HG03066 (cell line): ENCODE data around the gene MYO9A.

Source experiments
- ATAC-seq: cut with Tn5 transposase; IDR thresholded peaks from one replicate; pipeline ENCODE4 v1.9.1; 2021; ENCODE audit warnings: low read depth; ENCODE audit not compliant: unreplicated experiment

MYO9A gene

DNA sequence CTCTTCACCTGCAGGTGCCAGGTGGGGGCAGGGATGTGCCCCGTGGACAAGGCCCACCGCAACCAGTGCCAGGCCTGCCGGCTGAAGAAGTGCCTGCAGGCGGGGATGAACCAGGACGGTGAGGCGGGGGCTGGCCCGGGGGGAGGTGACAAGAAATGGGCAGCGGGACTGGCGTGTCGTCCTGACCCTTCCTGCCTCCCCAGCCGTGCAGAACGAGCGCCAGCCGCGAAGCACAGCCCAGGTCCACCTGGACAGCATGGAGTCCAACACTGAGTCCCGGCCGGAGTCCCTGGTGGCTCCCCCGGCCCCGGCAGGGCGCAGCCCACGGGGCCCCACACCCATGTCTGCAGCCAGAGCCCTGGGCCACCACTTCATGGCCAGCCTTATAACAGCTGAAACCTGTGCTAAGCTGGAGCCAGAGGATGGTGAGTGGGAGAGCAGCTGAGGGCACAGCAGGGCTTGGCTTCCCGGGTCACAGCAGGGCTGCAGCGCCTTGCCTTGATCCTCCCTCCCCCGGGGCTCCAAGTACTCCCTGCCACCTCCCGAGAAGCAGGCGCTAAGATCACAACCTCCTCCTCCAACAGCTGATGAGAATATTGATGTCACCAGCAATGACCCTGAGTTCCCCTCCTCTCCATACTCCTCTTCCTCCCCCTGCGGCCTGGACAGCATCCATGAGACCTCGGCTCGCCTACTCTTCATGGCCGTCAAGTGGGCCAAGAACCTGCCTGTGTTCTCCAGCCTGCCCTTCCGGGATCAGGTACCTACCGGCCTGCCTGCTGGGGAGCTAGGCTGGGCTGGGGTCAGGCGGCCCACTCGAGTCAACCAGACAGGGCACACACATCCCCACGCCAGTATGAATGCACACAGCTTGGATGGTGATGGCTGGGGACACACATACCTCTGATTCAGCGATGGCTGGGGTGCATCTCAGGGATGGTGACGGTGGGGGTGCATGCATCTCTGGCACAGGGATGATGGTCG, 305.9 kb downstream of the MYO9A start:
- no peak for ATAC-seq

DNA sequence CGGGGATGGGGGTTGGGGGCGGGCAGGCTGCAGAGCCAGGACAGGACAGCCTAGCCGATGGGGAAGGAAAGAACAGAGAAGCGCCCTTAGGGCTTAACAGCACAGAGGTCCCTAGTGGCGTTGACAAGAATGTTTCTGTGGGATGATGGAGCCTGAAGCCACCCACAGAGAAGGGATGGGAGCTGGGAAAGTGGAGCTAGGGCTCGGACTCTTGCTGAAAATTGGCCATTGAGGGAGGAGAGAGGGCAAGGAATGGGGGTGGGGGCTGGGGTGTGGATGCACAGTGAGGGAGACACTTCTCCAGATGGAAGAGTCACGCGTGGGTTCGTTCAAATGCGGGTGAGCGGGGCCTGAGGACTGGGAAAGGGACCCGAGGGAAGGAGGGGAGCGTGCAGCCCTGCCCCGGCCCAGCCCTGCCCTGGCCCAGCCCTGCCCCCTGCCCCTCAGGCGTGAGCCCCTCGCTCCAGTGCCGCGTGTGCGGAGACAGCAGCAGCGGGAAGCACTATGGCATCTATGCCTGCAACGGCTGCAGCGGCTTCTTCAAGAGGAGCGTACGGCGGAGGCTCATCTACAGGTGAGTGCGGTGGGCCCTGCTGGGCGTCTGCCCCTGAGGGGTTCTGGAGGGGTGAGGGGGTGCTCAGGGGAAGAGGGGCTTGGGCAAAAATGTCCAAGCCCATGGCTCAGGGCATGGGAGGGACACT, 306.8 kb downstream of the MYO9A start:
- no peak for ATAC-seq

GRCh38 chr15:71810256-71811035, 307.5 kb downstream of the MYO9A start, which contains the start of gene NR2E3:
TSS of gene NR2E3 (plus strand) at chr15:71810554. CDS start at chr15:71810744, 190 bp downstream.
- no peak for ATAC-seq

- ATAC-seq, result no peak
These were observed 308.6 kb downstream of the MYO9A start for GRCh38 chr15:71809346-71809745.

DNA sequence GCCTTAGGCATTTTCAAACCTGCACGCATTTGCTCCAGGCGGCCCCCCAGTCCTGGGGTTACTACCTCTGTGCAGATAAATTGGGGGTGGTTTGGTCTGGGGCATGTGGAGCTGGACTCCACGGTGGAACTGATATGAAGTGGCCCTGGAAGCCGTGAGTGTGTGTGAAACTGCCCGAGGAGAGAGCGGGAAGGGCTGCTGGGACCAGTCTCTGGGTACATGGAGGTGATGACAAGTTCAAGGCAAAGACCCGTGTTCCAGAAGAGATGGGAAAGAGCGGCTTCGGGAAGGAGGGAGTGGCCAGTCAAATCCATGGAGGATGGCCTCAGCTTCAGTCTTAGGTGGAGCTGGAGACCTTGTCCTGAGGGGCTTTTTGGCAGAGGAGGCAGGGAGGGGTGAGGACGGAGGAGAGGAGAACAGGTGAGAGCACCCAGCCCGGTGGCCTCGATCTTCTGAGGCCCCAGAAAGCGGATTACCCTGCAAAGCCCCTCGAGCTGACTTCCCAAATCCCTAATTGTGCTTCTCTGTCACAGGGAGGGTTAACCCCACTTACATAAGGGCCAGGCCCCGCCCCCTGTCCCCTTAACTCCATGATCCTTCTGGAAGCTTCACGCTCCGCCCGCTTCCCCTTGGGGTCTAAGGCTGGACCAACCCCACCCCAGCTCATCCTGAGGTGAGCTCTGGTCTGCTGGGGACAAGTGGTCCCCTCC, 309.5 kb downstream of the MYO9A start:
- ATAC-seq, result no peak

DNA sequence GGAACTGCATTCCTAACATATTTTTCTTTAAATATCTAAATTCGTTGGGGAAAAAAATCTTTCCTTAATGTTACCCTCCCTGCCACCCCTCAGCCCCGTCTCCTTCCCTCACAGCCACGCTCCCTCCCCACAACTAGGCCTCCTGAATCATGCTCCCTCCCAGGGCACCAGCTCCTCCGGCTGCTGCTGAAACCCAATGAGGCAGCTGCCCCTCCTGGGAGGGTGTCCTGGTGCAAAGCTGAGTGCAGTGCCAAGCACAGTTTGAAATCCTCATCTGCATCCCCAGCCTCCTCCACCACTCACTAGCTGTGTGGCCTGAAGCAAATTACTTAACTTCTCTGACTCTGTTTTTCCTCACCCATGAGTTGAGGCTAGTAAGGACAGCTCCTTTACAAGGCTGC, 310.3 kb downstream of the MYO9A start:
- no peak for ATAC-seq

- no peak for ATAC-seq
These were observed 310.8 kb downstream of the MYO9A start for GRCh38 chr15:71807125-71807629.

- no peak for ATAC-seq
These were observed 311.5 kb downstream of the MYO9A start for GRCh38 chr15:71806452-71806931.

GRCh38 chr15:71804695-71805470, 313.1 kb downstream of the MYO9A start:
- ATAC-seq, result no peak

- ATAC-seq, result no peak
These were observed 313.7 kb downstream of the MYO9A start for GRCh38 chr15:71804226-71804625.

GRCh38 chr15:71802770-71803169, 315.2 kb downstream of the MYO9A start:
- no peak for ATAC-seq

DNA sequence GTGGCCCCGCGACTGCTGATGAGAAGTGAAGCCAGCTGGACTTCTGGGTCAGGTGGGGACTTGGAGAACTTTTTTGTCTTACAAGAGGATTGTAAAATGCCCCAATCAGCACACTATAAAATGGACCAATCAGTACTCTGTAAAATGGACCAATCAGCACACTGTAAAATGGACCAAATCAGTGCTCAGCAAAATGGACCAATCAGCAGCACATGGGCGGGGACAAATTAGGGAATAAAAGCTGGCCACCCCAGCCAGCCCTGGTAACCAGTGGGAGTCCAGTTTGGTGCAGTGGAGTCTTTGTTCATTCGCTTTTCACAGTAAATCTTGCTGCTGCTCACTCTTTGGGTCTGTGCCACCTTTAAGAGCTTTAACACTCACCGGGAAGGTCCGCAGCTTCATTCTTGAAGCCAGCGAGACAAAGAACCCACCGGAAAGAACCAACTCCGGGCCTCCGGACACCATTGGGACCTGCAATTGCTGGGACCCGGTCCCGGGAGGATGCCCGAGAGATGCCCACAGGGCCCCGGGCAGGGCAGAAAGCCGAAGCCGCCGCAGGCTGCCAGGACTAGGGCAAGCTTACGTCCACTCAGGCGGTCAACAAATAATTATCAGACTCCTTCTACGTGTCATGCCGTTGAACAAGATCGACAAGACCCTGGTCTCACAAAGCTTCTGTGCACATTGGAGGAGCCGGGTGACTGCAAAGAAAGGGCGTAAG, 315.9 kb downstream of the MYO9A start:
- ATAC-seq, result no peak

DNA sequence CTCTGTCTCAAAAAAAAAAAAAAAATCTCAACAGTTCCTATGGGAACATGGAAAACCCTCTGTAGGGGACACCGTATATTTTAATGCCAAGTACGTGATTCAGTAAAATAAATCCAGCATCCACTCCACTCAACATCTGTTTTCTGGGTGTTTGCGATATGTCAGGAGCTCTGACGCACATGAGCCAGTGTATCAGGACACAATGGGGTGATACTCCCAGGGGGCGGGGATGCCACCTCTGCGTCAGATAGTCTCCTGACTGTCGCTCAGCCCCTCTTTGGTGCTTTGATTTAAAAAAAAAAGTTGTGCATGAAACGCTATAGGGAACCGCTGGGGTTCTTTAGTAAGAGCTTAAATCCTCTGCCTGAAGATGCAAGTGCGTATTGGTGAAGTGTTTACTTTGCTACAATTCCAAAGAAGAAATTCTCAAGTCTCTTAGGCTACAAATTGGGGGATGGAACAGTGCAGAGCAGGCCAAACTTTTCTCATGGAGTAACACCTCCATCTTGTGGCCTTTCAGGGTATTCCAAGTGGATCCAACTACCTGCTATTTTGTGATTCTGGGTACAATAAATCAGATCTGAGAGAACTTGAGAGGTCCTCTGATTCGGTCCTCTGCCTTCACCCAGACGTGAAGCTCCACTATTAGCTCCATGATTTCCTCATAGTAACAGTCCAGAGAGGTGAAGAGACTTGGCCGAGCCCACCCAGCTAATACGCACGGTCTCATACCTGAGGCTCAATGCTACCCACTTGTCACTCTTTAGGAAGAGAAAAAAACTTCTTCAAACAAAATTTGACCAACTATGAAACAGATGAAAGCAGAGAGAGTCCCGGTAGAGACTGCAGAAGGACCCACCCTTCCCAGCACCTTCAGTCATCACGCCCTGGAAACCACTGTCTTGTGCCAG, 316.9 kb downstream of the MYO9A start:
- ATAC-seq, result no peak

DNA sequence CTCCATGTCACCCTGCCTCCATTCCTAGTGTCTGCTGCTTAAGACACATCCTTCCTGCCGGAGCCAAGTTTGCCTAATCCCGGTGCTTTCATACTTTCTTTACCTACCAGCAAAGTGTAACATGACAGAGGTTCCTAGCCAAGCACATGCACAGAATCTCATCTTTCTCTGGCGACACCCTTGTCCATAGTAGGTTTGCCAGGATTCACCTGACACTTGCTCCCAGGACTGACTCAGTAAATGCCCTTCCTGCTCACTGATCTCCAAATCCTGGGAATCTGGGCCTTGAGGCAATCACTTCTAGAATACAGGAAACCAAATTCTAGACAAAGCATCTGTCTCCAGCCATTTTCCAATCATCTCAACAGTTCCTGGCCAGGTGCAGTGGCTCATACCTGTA, 317.8 kb downstream of the MYO9A start:
- ATAC-seq, result no peak

DNA sequence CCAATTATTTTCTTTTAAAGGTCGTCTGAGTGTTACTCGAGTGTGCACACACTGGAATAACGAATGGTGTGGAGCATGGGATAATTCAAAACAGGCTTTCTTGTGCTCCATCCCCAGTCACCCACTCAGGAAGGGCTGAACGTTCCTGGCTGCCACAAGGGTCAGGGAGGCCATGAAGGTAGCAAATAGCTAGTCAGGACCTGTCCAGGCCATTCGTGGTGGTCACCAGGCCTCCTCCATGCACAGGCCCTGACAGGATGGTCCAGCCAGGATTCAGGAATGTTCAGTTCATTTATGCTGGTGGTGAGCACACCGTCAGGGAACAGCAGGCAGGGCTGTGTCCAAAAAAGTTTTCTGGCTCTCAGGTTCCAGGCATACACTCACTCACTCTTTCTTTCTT, 319.3 kb downstream of the MYO9A start:
- ATAC-seq, result no peak

DNA sequence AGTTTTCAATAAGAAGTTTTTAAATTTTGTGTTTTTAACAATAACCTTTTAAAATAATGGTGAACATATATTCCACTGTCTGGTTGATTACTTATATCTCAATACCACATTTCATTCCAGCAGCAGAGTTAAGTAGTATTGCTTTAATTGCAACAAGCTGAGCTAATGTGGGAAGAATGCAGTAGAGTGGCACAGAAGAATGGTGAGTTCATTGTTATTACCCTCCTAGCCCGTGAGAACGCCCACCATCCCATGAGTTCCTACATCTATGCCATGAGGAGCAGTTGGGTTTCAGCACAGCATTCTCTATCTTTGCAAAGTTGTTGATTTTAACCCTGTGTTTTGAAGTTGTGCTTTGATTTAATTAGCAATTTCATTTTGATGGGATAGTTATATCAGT, 325.4 kb downstream of the MYO9A start:
- ATAC-seq, result no peak

DNA sequence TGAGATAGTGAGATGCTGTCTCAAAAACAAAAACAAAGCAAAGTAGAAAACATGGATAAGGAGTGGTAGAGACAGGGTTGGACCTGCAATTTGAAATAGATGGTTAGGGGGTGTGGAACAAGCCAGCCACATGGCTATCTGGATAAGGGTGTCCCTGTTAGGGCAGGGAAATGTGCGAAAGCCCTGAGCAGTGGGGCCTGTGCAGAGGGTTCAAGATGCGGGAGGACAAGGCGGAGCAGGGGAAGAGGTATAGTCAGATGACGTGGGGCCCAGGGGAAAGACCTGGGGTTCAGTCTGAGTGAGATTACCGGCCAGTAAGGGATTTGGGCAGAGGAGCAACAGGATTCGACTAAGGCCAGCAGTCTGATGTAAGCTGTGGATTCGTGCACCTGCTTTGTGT, 326.0 kb downstream of the MYO9A start:
- no peak for ATAC-seq
